ENCODE results near the gene SELENOV. TPM values are rescaled to one million over a fixed set of nuclear protein-coding genes. Genes with fewer than 3 reads are reported as not detected.

The SELENOV gene
- polyA plus RNA-seq, 3 donors, result not detected

DNA sequence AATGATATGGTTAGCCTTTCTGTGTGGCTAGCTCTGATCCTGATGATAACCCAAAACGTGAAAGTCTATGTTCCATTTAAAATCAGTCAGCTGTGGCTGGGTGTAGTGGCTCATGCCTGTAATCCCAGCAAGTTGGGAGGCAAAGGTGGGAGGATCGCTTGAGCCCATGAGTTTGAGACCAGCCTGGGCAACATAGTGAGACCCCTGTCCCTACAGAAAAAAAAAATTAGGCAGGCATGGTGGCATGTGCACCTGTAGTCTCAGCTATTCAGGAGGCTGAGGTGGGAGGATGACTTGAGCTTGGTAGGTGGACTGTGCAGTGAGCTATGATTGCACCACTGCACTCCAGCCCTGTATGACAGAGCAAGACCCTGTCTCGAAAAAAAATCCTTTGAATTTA, 18.9 kb downstream of the SELENOV start:
- Histone ChIP-seq H4K20me1 (ENCODE audit: insufficient read depth, low read length) (no peaks in the 10 kb centered on the region), H3K4me1 (ENCODE audit: control insufficient read depth in 1 of 2, insufficient read depth in 2 of 2, low read length in 2 of 2) (peaks cover 9 to 17% of the 10 kb centered on the region in 2 donors), H3K9me3 (replicated peaks in 1 of 2; ENCODE audit: control insufficient read depth in 1 of 2, insufficient read depth in 1 of 2, low read length in 2 of 2) (no peaks in the 10 kb centered on the region), H2AFZ (ENCODE audit: insufficient read depth, low read depth, low read length, poor library complexity, severe bottlenecking) (no peak overlapping the region), H3K79me2 (ENCODE audit: insufficient read depth, low read length) (peaks cover 30% of the 10 kb centered on the region), H3K4me2 (replicated peaks; ENCODE audit: extremely low read depth, low read length, poor library complexity, severe bottlenecking) (no peak overlapping the region), H3K27me3 (ENCODE audit: control insufficient read depth in 2 of 2, insufficient read depth in 2 of 2, low read length in 2 of 2) (no peaks in the 10 kb centered on the region), H3K36me3 (replicated peaks in 1 of 2; ENCODE audit: control insufficient read depth in 1 of 2, insufficient read depth in 2 of 2, low read length in 2 of 2) (no peaks in the 10 kb centered on the region), H3K27ac (ENCODE audit: low read depth in 1 of 2, low read length in 2 of 2) (no peak overlapping the region), H3K4me3 (replicated peaks in 1 of 3; ENCODE audit: low read depth in 2 of 3, low read length in 3 of 3) (no peak overlapping the region), H3K9ac (ENCODE audit: insufficient read depth, low read length, poor library complexity, severe bottlenecking) (no peak overlapping the region)
- H3K27ac Mint-ChIP-seq, result no peak overlapping the region
- peaks cover 19% of the 10 kb centered on the region for H3K4me1 Mint-ChIP-seq
- TF ChIP-seq CTCF (IDR thresholded peaks at IDR 0.05), result no peak
- no peak overlapping the region for H3K4me3 Mint-ChIP-seq
- intact Hi-C loops (cut with micrococcal nuclease), result loop anchor here (5.0 to 10.0 kb wide), 7 partner anchors 51 to 191 kb away; partner anchors contain the start of genes MED29 (in 2 of the 2), PAF1 (in 2 of the 2), RPS16 (in 1 of the 2) and SAMD4B (in 1 of the 2)
- H3K36me3 Mint-ChIP-seq, result peaks cover 3 to 5% of the 10 kb centered on the region in 2 donors
- H3K9me3 Mint-ChIP-seq, result peaks cover 0 to 2% (median 0%) of the 10 kb centered on the region in 7 donors
- 91% methylated on average over 3 of the region's 3 CpGs for WGBS (ENCODE audit: insufficient coverage)
- H3K27me3 Mint-ChIP-seq (ENCODE audit: low read depth in 3 of 3), result peaks cover 0 to 2% (median 0%) of the 10 kb centered on the region in 3 donors
- DNase-seq, result no peak

DNA sequence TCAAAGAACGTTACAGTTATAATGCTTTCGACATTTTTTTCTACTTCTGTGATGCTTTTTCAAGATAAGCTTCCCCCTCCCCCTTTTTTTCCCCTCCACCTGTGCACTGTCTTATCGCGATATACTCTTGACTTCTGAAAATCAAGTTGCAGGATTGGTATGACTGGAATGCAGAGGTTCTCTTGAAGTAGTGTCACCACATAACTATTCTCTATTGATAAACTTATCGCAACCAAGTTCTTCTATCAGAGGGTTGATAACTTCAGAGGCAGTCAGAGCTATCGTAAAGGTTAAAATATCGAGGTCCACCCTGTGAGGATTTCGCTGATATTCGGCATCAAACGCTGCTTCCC, 24.2 kb downstream of the SELENOV start:
- whole genome bisulfite sequencing (ENCODE audit: insufficient coverage), result 3% methylated on average over 6 of the region's 10 CpGs
- H3K4me2 ChIP-seq (replicated peaks; ENCODE audit: extremely low read depth, low read length, poor library complexity, severe bottlenecking), result peak overlapping the region; percentile 91

More for the DNA sequence above, 24.2 kb downstream of the SELENOV start:
- Histone ChIP-seq H3K9ac (ENCODE audit: insufficient read depth, low read length, poor library complexity, severe bottlenecking) (peak overlapping the region; percentile 80), H3K4me1 (ENCODE audit: control insufficient read depth in 1 of 2, insufficient read depth in 2 of 2, low read length in 2 of 2) (peaks cover 12 to 18% of the 10 kb centered on the region in 2 donors), H3K27me3 (ENCODE audit: control insufficient read depth in 2 of 2, insufficient read depth in 2 of 2, low read length in 2 of 2) (no peaks in the 10 kb centered on the region), H3K36me3 (replicated peaks in 1 of 2; ENCODE audit: control insufficient read depth in 1 of 2, insufficient read depth in 2 of 2, low read length in 2 of 2) (no peaks in the 10 kb centered on the region), H3K4me3 (replicated peaks in 1 of 3; ENCODE audit: low read depth in 2 of 3, low read length in 3 of 3) (peak overlapping the region; percentile 72 to 90 (median 79)), H3K79me2 (ENCODE audit: insufficient read depth, low read length) (peaks cover 21% of the 10 kb centered on the region), H3K9me3 (replicated peaks in 1 of 2; ENCODE audit: control insufficient read depth in 1 of 2, insufficient read depth in 1 of 2, low read length in 2 of 2) (no peaks in the 10 kb centered on the region), H4K20me1 (ENCODE audit: insufficient read depth, low read length) (no peaks in the 10 kb centered on the region), H2AFZ (ENCODE audit: insufficient read depth, low read depth, low read length, poor library complexity, severe bottlenecking) (peak overlapping the region; percentile 92), H3K27ac (ENCODE audit: low read depth in 1 of 2, low read length in 2 of 2) (peak overlapping the region in 1 of 2 donors; percentile 61)
- Mint-ChIP-seq H3K27ac (peak overlapping the region in 6 of 7 donors; percentile 2 to 89 (median 74)), H3K4me1 (peaks cover 25% of the 10 kb centered on the region), H3K4me3 (peak overlapping the region; percentile 78 to 96), H3K9me3 (peaks cover 0 to 3% (median 0%) of the 10 kb centered on the region in 7 donors), H3K27me3 (ENCODE audit: low read depth in 3 of 3) (peaks cover 0 to 10% (median 2%) of the 10 kb centered on the region in 3 donors), H3K36me3 (peaks cover 3 to 5% of the 10 kb centered on the region in 2 donors)
- intact Hi-C loops (cut with micrococcal nuclease), result loop anchor here (5.0 to 10.0 kb wide), 3 partner anchors 92 to 144 kb away; partner anchors contain the start of genes SUPT5H (in 2 of the 2), MED29 (in 1 of the 2) and PAF1 (in 1 of the 2)
- no peak for DNase-seq
- no peak for TF ChIP-seq CTCF (IDR thresholded peaks at IDR 0.05)
